ENCODE measurements around the gene CRYL1. TPM values are rescaled to one million over a fixed set of nuclear protein-coding genes. Genes with fewer than 3 reads are reported as not detected.
"Not testable (repeated sequence)": the region's sequence is repeated elsewhere in the genome, so short reads cannot be mapped to it uniquely, and the experiment has no call there.

CRYL1 gene
- polyA plus RNA-seq, 3 donors = 137 to 147 (median 142) TPM

DNA sequence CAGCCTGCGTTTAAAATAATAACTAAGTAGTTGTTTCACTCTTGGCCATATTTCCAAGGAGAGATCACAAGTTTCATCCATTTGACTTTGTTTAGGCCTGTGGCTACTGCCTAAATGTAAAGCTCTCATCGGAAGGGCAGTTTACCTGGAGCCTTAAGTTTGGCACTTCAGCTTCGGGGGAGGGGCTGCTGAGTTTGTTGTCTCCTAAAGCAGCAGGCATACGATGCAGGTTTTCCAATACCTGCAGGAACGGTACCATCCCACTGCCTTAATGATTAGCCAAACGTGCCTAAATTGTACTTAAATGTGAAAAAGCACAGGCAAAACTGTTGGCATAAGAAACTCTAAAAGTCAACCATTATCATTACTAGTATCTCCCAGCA, 63.1 kb downstream of the CRYL1 start:
- DNase-seq = no peak

GRCh38 chr13:20461860-20462532, 63.7 kb downstream of the CRYL1 start:
- no peak for DNase-seq

DNA sequence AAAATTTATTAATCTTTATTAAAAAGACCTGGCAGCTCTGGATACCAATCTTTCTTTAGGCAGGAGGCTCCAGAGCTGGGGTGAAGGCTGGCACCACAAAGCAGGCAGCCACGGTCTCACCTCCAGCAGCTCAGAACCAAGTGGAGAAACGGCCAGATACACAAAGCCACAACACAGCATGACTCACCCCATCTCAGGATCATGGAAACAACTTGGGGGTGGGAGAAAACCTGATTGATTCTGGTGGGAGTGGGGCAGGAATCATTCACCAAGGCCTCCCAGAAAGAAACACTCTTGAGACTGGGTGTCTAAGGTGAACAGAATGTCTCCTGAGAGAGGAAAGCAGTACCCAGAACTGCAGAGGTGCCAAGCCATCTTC, 64.2 kb downstream of the CRYL1 start:
- DNase-seq = no peak

DNA sequence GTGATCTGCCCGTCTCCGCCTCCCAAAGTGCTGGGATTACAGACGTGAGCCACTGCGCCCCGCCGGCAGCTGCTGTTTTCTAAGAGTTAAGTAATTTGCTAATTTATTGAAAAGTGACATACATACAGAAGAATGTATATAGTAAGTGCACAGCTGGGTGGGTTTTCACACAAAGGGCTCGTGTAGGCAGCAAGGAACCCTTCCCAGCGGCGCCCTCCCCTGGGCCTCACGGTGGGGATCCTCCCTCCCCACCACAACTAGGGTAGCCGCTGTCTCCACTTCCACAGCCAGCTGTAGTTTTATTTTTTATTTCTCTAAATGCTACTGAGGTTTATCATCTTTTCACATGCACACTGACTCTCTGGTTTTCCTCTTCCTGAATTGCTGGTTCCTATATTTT, 64.9 kb downstream of the CRYL1 start:
- DNase-seq = no peak

GRCh38 chr13:20457670-20458069, 68.0 kb downstream of the CRYL1 start:
- no peak for DNase-seq

GRCh38 chr13:20456737-20457136, 68.9 kb downstream of the CRYL1 start:
- DNase-seq = no peak

- no peak for DNase-seq
Observed at GRCh38 chr13:20451397-20451796, 74.3 kb downstream of the CRYL1 start.

DNA sequence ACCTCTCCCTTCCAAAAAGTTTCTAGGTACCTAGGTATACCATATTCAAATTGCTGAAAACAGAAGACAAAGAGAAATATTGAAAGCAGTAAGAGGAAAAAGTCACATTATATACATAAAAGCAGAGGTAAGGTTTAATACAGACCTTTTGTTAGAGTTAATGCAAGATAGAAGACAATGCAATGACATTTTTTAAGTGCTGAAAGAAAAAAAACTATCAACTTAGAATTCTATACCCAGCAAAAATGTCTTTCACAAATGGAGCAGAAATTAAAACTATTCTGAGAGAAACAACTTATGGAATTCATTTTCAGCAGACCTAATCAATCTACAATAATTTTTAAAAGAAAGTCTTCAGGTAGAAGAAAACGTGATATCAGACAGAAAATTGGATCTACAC, 77.2 kb downstream of the CRYL1 start:
- no peak for DNase-seq

DNA sequence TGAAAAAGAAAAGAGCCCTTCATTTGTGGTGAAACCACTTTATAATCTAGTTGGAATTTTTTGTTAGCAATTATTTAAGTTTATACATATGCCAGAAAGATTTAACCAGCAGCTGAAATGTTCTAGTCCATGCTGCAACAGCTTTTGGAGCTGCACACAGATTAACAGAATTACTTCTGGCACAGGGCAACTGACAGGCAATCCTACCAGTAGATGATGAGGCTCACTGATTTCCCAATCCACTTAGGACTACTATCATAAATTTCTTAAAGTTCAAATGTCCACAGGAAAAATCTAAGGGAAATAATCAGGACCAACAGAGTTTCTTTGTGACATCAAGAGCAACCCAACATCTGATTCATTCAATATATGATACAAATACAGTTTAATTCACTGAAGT, 78.8 kb downstream of the CRYL1 start:
- DNase-seq = no peak

DNA sequence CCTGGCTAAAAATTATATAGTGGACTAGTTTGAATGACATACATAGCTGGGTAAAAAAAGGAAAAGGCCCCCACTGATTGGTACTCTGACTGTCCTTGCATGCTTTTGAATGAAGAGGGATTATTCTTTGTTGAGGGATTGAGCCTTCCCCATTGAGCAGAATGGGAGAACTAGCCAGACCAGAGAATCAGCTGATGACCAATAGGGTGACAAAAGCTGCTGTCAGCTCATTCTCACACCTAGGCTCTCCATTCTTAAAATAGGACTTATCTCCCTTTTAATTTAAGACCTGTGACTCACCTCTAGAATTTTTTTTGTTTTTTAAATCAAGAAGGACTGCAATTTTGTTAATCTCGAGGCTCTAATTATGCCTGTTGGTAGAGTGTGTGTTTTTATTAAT, 79.3 kb downstream of the CRYL1 start:
- DNase-seq = no peak

DNA sequence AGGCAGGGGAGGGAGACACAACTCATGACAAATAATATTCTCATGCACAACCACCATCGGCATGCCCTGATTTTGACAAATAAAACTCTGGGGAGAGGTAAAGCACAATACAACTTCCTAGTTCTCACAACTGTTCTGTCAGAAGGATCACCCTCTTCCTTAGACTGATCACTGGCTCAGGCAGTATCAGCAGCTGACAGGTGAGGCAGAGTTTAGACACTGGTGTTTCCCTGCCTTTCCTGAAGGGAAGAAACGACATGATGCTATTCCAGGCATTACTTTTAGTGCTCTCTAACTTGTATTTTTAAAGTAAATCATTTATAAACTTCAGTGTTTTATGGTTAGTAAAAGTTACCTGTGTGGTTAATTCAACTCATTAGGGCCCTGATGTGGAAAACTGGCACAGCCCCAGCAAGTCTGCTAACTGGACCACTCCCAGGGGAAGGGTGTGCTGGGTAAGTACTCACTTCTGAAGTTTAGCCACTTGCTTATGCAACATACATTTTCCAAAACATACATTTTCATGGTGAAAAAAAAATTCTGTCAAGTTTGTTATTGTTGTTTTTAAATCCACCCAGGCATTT, 82.8 kb downstream of the CRYL1 start:
- DNase-seq = no peak

GRCh38 chr13:20442375-20442774, 83.3 kb downstream of the CRYL1 start:
- DNase-seq = no peak

GRCh38 chr13:20441879-20442278, 83.8 kb downstream of the CRYL1 start:
- DNase-seq = no peak

DNA sequence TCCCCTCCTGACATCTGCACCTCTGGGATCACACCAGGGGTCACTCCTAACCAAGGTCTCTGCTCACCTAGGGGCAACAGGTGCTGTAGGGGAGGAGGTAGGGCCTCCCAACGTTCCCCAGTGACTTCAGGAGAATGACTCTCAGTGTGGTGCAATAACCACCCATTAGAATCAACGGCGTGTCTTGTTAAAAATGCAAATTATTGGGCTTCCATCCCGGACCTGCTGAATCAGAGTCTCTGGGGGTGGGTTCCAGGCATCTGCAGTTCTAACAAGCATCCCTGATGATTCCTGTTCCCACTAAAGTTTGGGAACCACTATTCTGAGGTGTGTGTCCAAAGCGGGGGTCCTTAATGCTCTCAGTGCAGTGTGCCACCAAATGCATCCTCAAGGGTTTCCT, 84.6 kb downstream of the CRYL1 start:
- no peak for DNase-seq

DNA sequence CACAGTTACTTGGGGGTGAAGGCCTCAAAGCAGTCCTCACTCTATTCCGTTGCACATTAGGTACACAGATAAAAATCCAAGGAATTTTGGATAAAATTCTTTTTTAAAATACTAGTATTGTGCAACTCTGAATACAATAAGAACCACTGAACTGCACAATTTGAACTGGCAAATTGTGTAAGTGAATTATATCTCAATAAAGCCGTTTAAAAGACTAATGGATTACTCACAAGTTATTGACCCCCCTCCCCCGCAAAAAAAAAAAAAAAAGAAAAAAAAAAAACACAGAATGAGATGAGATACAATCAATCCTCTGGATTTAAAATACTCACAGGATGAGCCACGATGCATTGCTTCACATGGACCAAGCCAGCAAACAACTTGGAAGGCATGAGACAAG, 86.4 kb downstream of the CRYL1 start:
- DNase-seq = no peak

DNA sequence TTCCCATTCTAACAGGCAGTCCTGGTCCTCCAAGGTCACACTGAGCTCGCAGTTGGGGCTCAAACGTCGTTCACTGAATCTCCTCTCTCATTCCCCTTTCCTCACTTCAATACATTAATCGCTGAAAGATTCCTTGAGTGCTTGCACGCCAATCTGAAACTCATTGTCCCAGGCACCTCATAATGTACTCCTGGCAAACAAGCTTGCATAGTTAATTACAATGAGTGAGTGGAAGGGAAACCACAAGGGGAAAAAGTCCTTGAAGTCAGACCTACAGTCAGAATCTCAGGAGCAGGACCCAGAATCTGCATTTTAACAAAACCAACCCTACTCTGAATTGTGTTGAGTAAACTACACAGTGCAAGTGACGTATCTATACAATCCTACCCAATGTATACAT, 86.9 kb downstream of the CRYL1 start:
- DNase-seq = no peak

DNA sequence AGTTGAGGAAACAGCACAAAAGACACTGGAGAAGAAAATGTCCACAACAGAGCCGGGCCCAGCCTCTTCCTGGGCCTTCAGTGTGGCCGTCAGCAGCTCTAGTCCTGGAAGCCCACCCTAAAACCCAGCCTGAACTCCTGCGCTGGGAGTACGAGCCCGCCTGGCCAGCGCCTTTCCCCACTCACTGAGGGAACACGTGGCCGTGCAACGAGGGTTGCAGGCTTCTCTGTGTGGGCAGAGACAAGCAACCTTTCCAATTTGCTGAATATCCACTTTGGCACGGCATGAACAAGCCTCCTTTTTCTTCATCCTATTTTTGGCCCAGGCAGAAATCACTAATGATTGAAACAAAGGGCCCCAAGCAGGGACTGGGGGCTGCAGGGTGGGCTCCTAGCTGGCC, 89.2 kb downstream of the CRYL1 start:
- DNase-seq = no peak

- DNase-seq = no peak
Observed at GRCh38 chr13:20435616-20436368, 89.9 kb downstream of the CRYL1 start.

- not testable (repeated sequence) for DNase-seq
Observed at GRCh38 chr13:20434210-20434609, 91.4 kb downstream of the CRYL1 start.

- no peak for DNase-seq
Observed at GRCh38 chr13:20431687-20432384, 93.8 kb downstream of the CRYL1 start.

- DNase-seq = no peak
Observed at GRCh38 chr13:20431080-20431479, 94.6 kb downstream of the CRYL1 start.

GRCh38 chr13:20430296-20430695, 95.4 kb downstream of the CRYL1 start:
- no peak for DNase-seq

GRCh38 chr13:20429682-20430081, 96.0 kb downstream of the CRYL1 start:
- no peak for DNase-seq

Measured in renal pelvis (tissue), 4 donors.